HepG2 (cell line): ENCODE measurements around the gene LRRC45. TPM values are rescaled to one million over a fixed set of nuclear protein-coding genes. Genes with fewer than 3 reads are reported as not detected.

Experiments used
- AHR ChIP-seq: IDR thresholded peaks from 2 replicates; pipeline ENCODE4 v1.6.1; 2018; ENCODE audit warnings: missing genetic modification reagents, missing compliant biosample characterization
- CCAR2 ChIP-seq: fragments of 200-400 bp; formaldehyde crosslinking; optimal IDR thresholded peaks from 2 replicates; pipeline ENCODE3; 2018; ENCODE audit warnings: low read depth, mild to moderate bottlenecking, low read length, moderate library complexity
- CTCF ChIP-seq: sonication (generic); formaldehyde crosslinking; IDR thresholded peaks from 2 replicates; pipeline ENCODE4 v1.5.0; 2020; ENCODE audit warnings: mild to moderate bottlenecking, missing genetic modification reagents, moderate library complexity
- DDIT3 ChIP-seq: sonication (generic); formaldehyde crosslinking; IDR thresholded peaks from 2 replicates; pipeline ENCODE4 v1.4.0; 2020; ENCODE audit warnings: mild to moderate bottlenecking, missing genetic modification reagents
- FOXP1 ChIP-seq, 2 experiments: fragments of 450-650 bp in 1 of 2; IDR thresholded peaks; 2 replicates each; pipeline ENCODE4 v1.6.1; 2017 to 2018; ENCODE audit warnings: antibody characterized with exemption in 1 of 2
- GTF3A ChIP-seq: sonication (generic); formaldehyde crosslinking; conservative IDR thresholded peaks from 2 replicates; pipeline ENCODE4 v1.4.0; 2020; ENCODE audit warnings: mild to moderate bottlenecking, missing genetic modification reagents
- HDAC1 ChIP-seq: sonication (generic); formaldehyde crosslinking; IDR thresholded peaks from 2 replicates; pipeline ENCODE4 v1.5.1; 2020; ENCODE audit warnings: mild to moderate bottlenecking, missing genetic modification reagents
- KLF9 ChIP-seq: IDR thresholded peaks from 2 replicates; pipeline ENCODE4 v1.6.1; 2016; ENCODE audit warnings: low read depth
- MTA3 ChIP-seq: sonication (generic); formaldehyde crosslinking; IDR thresholded peaks from 2 replicates; pipeline ENCODE4 v1.4.0; 2020; ENCODE audit warnings: missing genetic modification reagents
- TARDBP ChIP-seq: sonication (generic); formaldehyde crosslinking; IDR thresholded peaks from 2 replicates; pipeline ENCODE4 v1.8.0; 2022; ENCODE audit warnings: mild to moderate bottlenecking, missing genetic modification reagents
- ZBTB21 ChIP-seq: sonication (generic); formaldehyde crosslinking; IDR thresholded peaks from 2 replicates; pipeline ENCODE4 v1.4.0; 2020; ENCODE audit warnings: missing genetic modification reagents
- ZNF234 ChIP-seq: sonication (generic); formaldehyde crosslinking; conservative IDR thresholded peaks from 2 replicates; pipeline ENCODE4 v1.5.1; 2020; ENCODE audit warnings: mild to moderate bottlenecking, missing genetic modification reagents
- ZNF281 ChIP-seq: sonication (generic); formaldehyde crosslinking; IDR thresholded peaks from 2 replicates; pipeline ENCODE4 v1.4.0; 2020; ENCODE audit warnings: missing genetic modification reagents, borderline replicate concordance
- ZNF3 ChIP-seq: IDR thresholded peaks from 2 replicates; pipeline ENCODE4 v1.7.0; 2017; ENCODE audit warnings: inconsistent platforms
- ZNF546 ChIP-seq: sonication (generic); formaldehyde crosslinking; conservative IDR thresholded peaks from 2 replicates; pipeline ENCODE4 v1.8.1; 2023; ENCODE audit warnings: mild to moderate bottlenecking, missing genetic modification reagents
- ZNF552 ChIP-seq: sonication (generic); formaldehyde crosslinking; IDR thresholded peaks from 2 replicates; pipeline ENCODE4 v1.9.0; 2022; ENCODE audit warnings: missing genetic modification reagents, mild to moderate bottlenecking, borderline replicate concordance
- ZNF556 ChIP-seq: sonication (generic); formaldehyde crosslinking; IDR thresholded peaks from 2 replicates; pipeline ENCODE4 v1.4.0; 2020; ENCODE audit warnings: mild to moderate bottlenecking, missing genetic modification reagents, borderline replicate concordance
- ZNF564 ChIP-seq: sonication (generic); formaldehyde crosslinking; IDR thresholded peaks from 2 replicates; pipeline ENCODE4 v1.8.1; 2023; ENCODE audit warnings: mild to moderate bottlenecking, missing genetic modification reagents
- ZNF567 ChIP-seq: sonication (generic); formaldehyde crosslinking; IDR thresholded peaks from 2 replicates; pipeline ENCODE4 v1.8.1; 2023; ENCODE audit warnings: mild to moderate bottlenecking, missing genetic modification reagents, borderline replicate concordance
- ZNF572 ChIP-seq: sonication (generic); formaldehyde crosslinking; IDR thresholded peaks from 2 replicates; pipeline ENCODE4 v1.5.1; 2020; ENCODE audit warnings: mild to moderate bottlenecking, missing genetic modification reagents
- ZNF619 ChIP-seq: sonication (generic); formaldehyde crosslinking; IDR thresholded peaks from 2 replicates; pipeline ENCODE4 v1.4.0; 2020; ENCODE audit warnings: mild to moderate bottlenecking, missing genetic modification reagents
- ZNF770 ChIP-seq: sonication (generic); formaldehyde crosslinking; IDR thresholded peaks from 2 replicates; pipeline ENCODE4 v1.5.0; 2020; ENCODE audit warnings: mild to moderate bottlenecking, missing genetic modification reagents
- ZNF879 ChIP-seq: sonication (generic); formaldehyde crosslinking; IDR thresholded peaks from 2 replicates; pipeline ENCODE4 v1.8.1; 2023; ENCODE audit warnings: missing genetic modification reagents
- polyA plus RNA-seq, 8 experiments: library from polyadenylated mRNA; depleted of rRNA in 3 of 8; stranded (reverse) in 7 of 8; unstranded in 1 of 8; fragments of >200 nt; fragmentation: Illumina TruSeq in 4 of 8; extraction: Trizol in 4 of 8; gene quantifications; 2 replicates each; pipeline versions ENCODE4 v1.2.1 to v1.2.3, GENCODE V29; 2011 to 2016; ENCODE audit warnings: low read depth in 4 of 8, missing spikeins in 1 of 8, mixed read lengths in 1 of 8; ENCODE audit not compliant: insufficient read depth in 1 of 8
- total RNA-seq, 5 experiments: library from RNA; depleted of rRNA; stranded (reverse); fragments of >200 nt; fragmentation: Illumina TruSeq; extraction: Trizol; gene quantifications; 2 replicates each; pipeline ENCODE4 v1.2.3, GENCODE V29; 2016; ENCODE audit warnings: low read depth in 1 of 5

LRRC45 gene
- total and polyA plus RNA-seq, 2 of the 13 experiments (the other 11 are each of a cell fraction or from before 2014, with no cell fraction given): 11.6 to 48.1 TPM

- TF ChIP-seq CTCF (CRISPR knock-in tag) (no peak; the same call in none of the 2 replicates), ZNF3 (CRISPR knock-in tag) (no peak), HDAC1 (CRISPR knock-in tag) (peak; percentile 76), ZNF281 (CRISPR knock-in tag) (peak; percentile 35; the same call in 1 of the 2 replicates), ZNF234 (CRISPR knock-in tag) (no peak; the same call in 1 of the 2 replicates), ZNF619 (no peak), AHR (peak; percentile 8; the same call in 1 of the 2 replicates), ZNF556 (CRISPR knock-in tag) (no peak), TARDBP (CRISPR knock-in tag) (no peak; the same call in 1 of the 2 replicates), ZNF564 (CRISPR knock-in tag) (no peak; the same call in 1 of the 2 replicates), ZNF572 (0 out of 2 replicates have a peak, but pooled peaks have one; percentile 12), ZNF879 (0 out of 2 replicates have a peak, but pooled peaks have one; percentile 33), MTA3 (CRISPR knock-in tag) (no peak), ZBTB21 (CRISPR knock-in tag) (no peak), ZNF770 (peak; percentile 42), DDIT3 (CRISPR knock-in tag) (no peak), GTF3A (no peak), ZNF567 (CRISPR knock-in tag) (0 out of 2 replicates have a peak, but pooled peaks have one; percentile 12), KLF9 (CRISPR knock-in tag) (no peak; the same call in 1 of the 2 replicates), ZNF552 (CRISPR knock-in tag) (no peak), CCAR2 (peak; percentile 75), ZNF546 (CRISPR knock-in tag) (no peak), FOXP1 (IDR thresholded peaks at IDR 0.05) (no peak), FOXP1 (CRISPR knock-in tag; IDR thresholded peaks at IDR 0.05) (peak; percentile 71; the same call in 1 of the 2 replicates)
These were observed 28.3 kb upstream of the LRRC45 start (continued) for GRCh38 chr17:81994593-81995462.
